Osteocyte (in vitro differentiated cells): ENCODE measurements around the gene XRCC1. TPM values are rescaled to one million over a fixed set of nuclear protein-coding genes. Genes with fewer than 3 reads are reported as not detected.

Experiments used
- DNase-seq: peaks from one replicate; pipeline ENCODE4 v3.0.0; 2021; ENCODE audit warnings: mixed read lengths; ENCODE audit not compliant: unreplicated experiment; ENCODE audit errors: extremely low spot score
- H3K27ac Mint-ChIP-seq: one replicate; pipeline ENCODE4 v1.8.0; 2021; ENCODE audit warnings: mild to moderate bottlenecking, mixed read lengths; ENCODE audit not compliant: unreplicated experiment
- H3K27me3 Mint-ChIP-seq: one replicate; pipeline ENCODE4 v1.8.0; 2021; ENCODE audit warnings: mixed read lengths; ENCODE audit not compliant: unreplicated experiment
- H3K36me3 Mint-ChIP-seq: one replicate; pipeline ENCODE4 v1.8.0; 2021; ENCODE audit warnings: mixed read lengths; ENCODE audit not compliant: unreplicated experiment
- H3K4me1 Mint-ChIP-seq: one replicate; pipeline ENCODE4 v1.8.0; 2021; ENCODE audit warnings: mixed read lengths; ENCODE audit not compliant: unreplicated experiment
- H3K4me3 Mint-ChIP-seq: one replicate; pipeline ENCODE4 v1.8.0; 2021; ENCODE audit warnings: mild to moderate bottlenecking, moderate library complexity, mixed read lengths; ENCODE audit not compliant: unreplicated experiment
- H3K9me3 Mint-ChIP-seq: one replicate; pipeline ENCODE4 v1.8.0; 2021; ENCODE audit warnings: mixed read lengths; ENCODE audit not compliant: unreplicated experiment
- CTCF ChIP-seq: fragments of 200-600 bp; sonication (generic); IDR thresholded peaks from 2 replicates; pipeline ENCODE4 v1.5.0; 2021; ENCODE audit warnings: antibody characterized with exemption, mild to moderate bottlenecking, moderate library complexity
- total RNA-seq: library from RNA; stranded (reverse); gene quantifications from 2 replicates; pipeline ENCODE4 v1.2.1, GENCODE V29; 2021

Gene XRCC1
- total RNA-seq, 1 donor from 2014 or later, result 43.2 TPM

GRCh38 chr19:43503501-43504425 lies 71.6 kb downstream of the XRCC1 start:
- Mint-ChIP-seq H3K4me3 (peak overlapping the region; percentile 93), H3K27me3 (peaks cover 3% of the 10 kb centered on the region), H3K9me3 (no peaks in the 10 kb centered on the region), H3K27ac (peak overlapping the region; percentile 90), H3K36me3 (peaks cover 13% of the 10 kb centered on the region), H3K4me1 (peaks cover 22% of the 10 kb centered on the region)
- peak; percentile 96 for DNase-seq
- peak; percentile 20 for TF ChIP-seq CTCF

GRCh38 chr19:43502419-43502976 lies 72.8 kb downstream of the XRCC1 start:
- peaks cover 3% of the 10 kb centered on the region for H3K27me3 Mint-ChIP-seq
- peaks cover 22% of the 10 kb centered on the region for H3K4me1 Mint-ChIP-seq
- TF ChIP-seq CTCF, result no peak
- H3K36me3 Mint-ChIP-seq, result peaks cover 7% of the 10 kb centered on the region
- H3K4me3 Mint-ChIP-seq, result no peak overlapping the region
- H3K27ac Mint-ChIP-seq, result no peak overlapping the region
- no peak for DNase-seq
- no peaks in the 10 kb centered on the region for H3K9me3 Mint-ChIP-seq

DNA sequence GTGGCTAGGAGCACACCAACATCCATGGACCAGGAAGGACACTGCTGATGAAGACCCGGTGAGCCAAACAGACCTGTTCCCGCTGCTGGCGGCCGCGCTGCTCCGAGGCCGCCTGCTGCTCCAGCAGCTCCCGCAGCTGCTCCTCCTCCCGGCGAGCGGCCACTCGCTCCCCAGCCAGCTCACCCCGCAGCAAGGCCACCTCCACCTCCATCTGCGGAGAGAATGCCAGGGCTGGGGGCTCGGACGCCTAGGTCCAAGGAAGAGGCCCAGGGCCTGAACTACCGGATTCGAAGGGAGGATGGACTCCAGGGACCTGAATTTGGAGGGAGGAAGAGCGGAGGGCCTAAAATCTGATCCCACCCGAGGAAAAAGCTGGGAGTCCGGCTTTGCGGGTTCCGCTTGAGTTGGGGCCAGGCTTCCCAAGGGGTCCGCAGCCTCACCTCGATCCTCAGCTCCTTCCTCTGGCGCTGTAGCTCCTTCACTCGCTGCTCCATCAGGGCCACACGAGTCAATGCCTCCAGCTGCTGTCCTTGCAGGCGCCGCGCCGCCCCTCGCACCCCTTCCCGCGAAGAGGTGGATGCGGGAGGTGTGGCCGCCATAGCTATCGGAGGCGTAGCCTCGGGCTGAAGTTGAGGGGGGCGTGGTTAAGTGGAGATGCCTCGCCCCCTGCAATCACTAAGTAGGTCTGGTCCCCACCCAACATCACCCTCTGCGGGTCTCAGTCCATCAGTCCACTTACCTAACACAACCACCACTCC lies 73.5 kb downstream of the XRCC1 start:
- H3K27ac Mint-ChIP-seq, result no peak overlapping the region
- H3K27me3 Mint-ChIP-seq, result peaks cover 3% of the 10 kb centered on the region
- H3K9me3 Mint-ChIP-seq, result no peaks in the 10 kb centered on the region
- no peak overlapping the region for H3K4me3 Mint-ChIP-seq
- DNase-seq, result no peak
- peaks cover 7% of the 10 kb centered on the region for H3K36me3 Mint-ChIP-seq
- TF ChIP-seq CTCF, result no peak
- peaks cover 22% of the 10 kb centered on the region for H3K4me1 Mint-ChIP-seq

- Mint-ChIP-seq H3K27ac (no peak overlapping the region), H3K27me3 (peaks cover 3% of the 10 kb centered on the region), H3K4me3 (no peak overlapping the region), H3K9me3 (no peaks in the 10 kb centered on the region), H3K36me3 (peaks cover 8% of the 10 kb centered on the region), H3K4me1 (peaks cover 12% of the 10 kb centered on the region)
- DNase-seq, result no peak
- TF ChIP-seq CTCF, result no peak
These were observed 76.3 kb downstream of the XRCC1 start for GRCh38 chr19:43499042-43499441.
